Activated CD4-positive, alpha-beta memory T cell treated with anti-CD3 and anti-CD28 coated beads for 36 hours (primary cell): ENCODE measurements around the gene CSNK1D. TPM values are rescaled to one million over a fixed set of nuclear protein-coding genes. Genes with fewer than 3 reads are reported as not detected.

Experiments used
- CTCF ChIA-PET: fragments of 350-600 bp; sonication (Branson Sonifier 250); formaldehyde crosslinking; loops from one replicate; lab custom pipeline; 2021; ENCODE audit warnings: antibody characterized with exemption, inconsistent platforms; lab: Charles Lee
- POLR2A ChIA-PET: fragments of 350-600 bp; sonication (Branson Sonifier 250); formaldehyde crosslinking; loops from one replicate; lab custom pipeline; 2021; ENCODE audit warnings: antibody characterized with exemption; lab: Charles Lee
- DNase-seq: peaks from one replicate; pipeline ENCODE4 v3.0.0-alpha.2; 2020
- H3K27ac Mint-ChIP-seq: one replicate; pipeline ENCODE4 v1.8.0; 2021; ENCODE audit warnings: mixed read lengths
- H3K27me3 Mint-ChIP-seq: one replicate; pipeline ENCODE4 v1.8.0; 2021; ENCODE audit warnings: mixed read lengths
- H3K36me3 Mint-ChIP-seq: one replicate; pipeline ENCODE4 v1.8.0; 2021; ENCODE audit warnings: mixed read lengths
- H3K4me1 Mint-ChIP-seq: one replicate; pipeline ENCODE4 v1.8.0; 2021; ENCODE audit warnings: low read depth, mixed read lengths
- H3K4me3 Mint-ChIP-seq: one replicate; pipeline ENCODE4 v1.8.0; 2021; ENCODE audit warnings: mild to moderate bottlenecking, mixed read lengths
- H3K9me3 Mint-ChIP-seq: one replicate; pipeline ENCODE4 v1.8.0; 2021; ENCODE audit warnings: mixed read lengths
- intact Hi-C: fragments of 100-400 bp; cut with micrococcal nuclease; formaldehyde crosslinking; loops from one replicate; pipeline ENCODE4 v1.15.1; 2023
- total RNA-seq, 2 experiments: library from RNA; stranded (reverse); gene quantifications; one replicate each; pipeline ENCODE4 v1.2.3, GENCODE V29; 2021

CSNK1D gene
- total RNA-seq, 2 experiments from 2014 or later = 110 to 111 TPM

DNA sequence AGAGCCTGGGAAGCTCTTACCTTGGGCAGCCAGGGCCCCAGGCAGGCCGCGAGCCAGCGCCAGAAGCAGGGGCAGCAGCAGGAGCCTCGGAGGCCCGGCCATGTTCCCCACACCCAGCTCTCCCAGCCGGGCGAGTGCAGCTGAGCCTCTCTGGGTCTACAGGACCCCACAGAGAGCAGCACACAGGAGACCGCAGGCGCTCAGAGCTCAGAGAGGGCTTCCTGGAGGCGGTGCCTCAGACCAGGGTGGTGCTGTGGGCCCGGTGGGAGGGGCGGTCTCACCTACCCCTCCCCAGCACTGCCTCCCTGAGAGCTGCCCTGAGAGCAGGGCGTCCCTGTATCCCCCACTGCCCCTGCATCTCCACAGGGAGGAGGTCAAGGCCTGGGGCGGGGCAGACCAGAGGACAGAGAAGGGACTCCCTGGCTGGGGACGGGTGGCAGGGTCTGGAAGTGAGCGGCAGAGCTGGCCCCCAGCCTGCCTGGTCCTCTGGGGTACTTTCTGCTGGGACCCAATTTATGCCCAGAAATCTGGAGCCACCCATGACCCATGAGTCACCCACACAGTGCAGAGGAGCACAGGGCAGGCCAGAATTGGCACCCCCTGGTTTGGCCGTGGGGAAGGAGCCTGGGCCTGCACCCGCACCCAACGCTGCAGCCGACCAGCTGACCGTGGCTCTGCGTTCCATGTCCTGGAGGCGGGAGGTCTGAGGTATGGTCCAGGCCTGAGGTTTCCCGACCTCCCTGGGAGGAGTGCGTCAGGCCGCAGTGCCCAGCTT, 44.1 kb upstream of the CSNK1D start, which contains the start of gene CD7:
CD7 (minus strand) TSS at position 215 of the 775 bp plus-strand sequence; CDS start at position 102, 113 bp downstream.
- peak within 1 kb of the TSS; percentile 92 for H3K27ac Mint-ChIP-seq
- no peak within 1 kb of the TSS for H3K4me3 Mint-ChIP-seq
- H3K27me3 Mint-ChIP-seq = no peaks in the 10 kb centered on the region
- peaks cover 42% of the 10 kb centered on the region for H3K36me3 Mint-ChIP-seq
- peaks cover 23% of the 10 kb centered on the region for H3K4me1 Mint-ChIP-seq
- ChIA-PET CTCF (interaction anchor here (0.5 to 2.6 kb wide), 7 partner anchors 15 to 107 kb away, joined by 3 to 18 read pairs (median 5); partner anchors contain the start of gene SECTM1), POLR2A (interaction anchor here (0.8 to 3.0 kb wide), 6 partner anchors 15 to 132 kb away, joined by 3 to 103 read pairs (median 4); no protein-coding TSS in a partner anchor)
- no peaks in the 10 kb centered on the region for H3K9me3 Mint-ChIP-seq
- intact Hi-C loops = no loop called here
- peak; percentile 78 for DNase-seq

- no peak overlapping the region for H3K4me3 Mint-ChIP-seq
- no peaks in the 10 kb centered on the region for H3K9me3 Mint-ChIP-seq
- DNase-seq = peak; percentile 39
- no peaks in the 10 kb centered on the region for H3K27me3 Mint-ChIP-seq
- peaks cover 36% of the 10 kb centered on the region for H3K36me3 Mint-ChIP-seq
- CTCF ChIA-PET = interaction anchor here (0.5 to 2.6 kb wide), 9 partner anchors 15 to 83 kb away, joined by 3 to 18 read pairs (median 4); partner anchors contain the start of gene SECTM1
- intact Hi-C loops = loop anchor here (1.0 kb wide), 1 partner anchor 11 kb away; no protein-coding TSS in a partner anchor
- peak overlapping the region; percentile 92 for H3K27ac Mint-ChIP-seq
- POLR2A ChIA-PET = interaction anchor here (0.8 to 3.0 kb wide), 6 partner anchors 14 to 133 kb away, joined by 3 to 103 read pairs (median 4); no protein-coding TSS in a partner anchor
- peaks cover 21% of the 10 kb centered on the region for H3K4me1 Mint-ChIP-seq
Observed at GRCh38 chr17:82316651-82317393, 43.3 kb upstream of the CSNK1D start.

- DNase-seq = peak; percentile 64
- CTCF ChIA-PET = interaction anchor here (1.0 to 2.6 kb wide), 2 partner anchors 35 to 80 kb away, joined by 3 to 12 read pairs; no protein-coding TSS in a partner anchor
- intact Hi-C loops = loop anchor here (1.0 kb wide), 1 partner anchor 10 kb away; no protein-coding TSS in a partner anchor
- Mint-ChIP-seq H3K36me3 (peaks cover 32% of the 10 kb centered on the region), H3K4me3 (no peak overlapping the region), H3K4me1 (peaks cover 19% of the 10 kb centered on the region), H3K27me3 (no peaks in the 10 kb centered on the region), H3K27ac (peak overlapping the region; percentile 92), H3K9me3 (no peaks in the 10 kb centered on the region)
- POLR2A ChIA-PET = interaction anchor here (1.3 to 3.0 kb wide), 3 partner anchors 13 to 23 kb away, joined by 5 to 103 read pairs (median 18); no protein-coding TSS in a partner anchor
Observed at GRCh38 chr17:82315703-82316358, 42.3 kb upstream of the CSNK1D start.

- no peak overlapping the region for H3K4me3 Mint-ChIP-seq
Observed at GRCh38 chr17:82314727-82315605, 41.5 kb upstream of the CSNK1D start.

DNA sequence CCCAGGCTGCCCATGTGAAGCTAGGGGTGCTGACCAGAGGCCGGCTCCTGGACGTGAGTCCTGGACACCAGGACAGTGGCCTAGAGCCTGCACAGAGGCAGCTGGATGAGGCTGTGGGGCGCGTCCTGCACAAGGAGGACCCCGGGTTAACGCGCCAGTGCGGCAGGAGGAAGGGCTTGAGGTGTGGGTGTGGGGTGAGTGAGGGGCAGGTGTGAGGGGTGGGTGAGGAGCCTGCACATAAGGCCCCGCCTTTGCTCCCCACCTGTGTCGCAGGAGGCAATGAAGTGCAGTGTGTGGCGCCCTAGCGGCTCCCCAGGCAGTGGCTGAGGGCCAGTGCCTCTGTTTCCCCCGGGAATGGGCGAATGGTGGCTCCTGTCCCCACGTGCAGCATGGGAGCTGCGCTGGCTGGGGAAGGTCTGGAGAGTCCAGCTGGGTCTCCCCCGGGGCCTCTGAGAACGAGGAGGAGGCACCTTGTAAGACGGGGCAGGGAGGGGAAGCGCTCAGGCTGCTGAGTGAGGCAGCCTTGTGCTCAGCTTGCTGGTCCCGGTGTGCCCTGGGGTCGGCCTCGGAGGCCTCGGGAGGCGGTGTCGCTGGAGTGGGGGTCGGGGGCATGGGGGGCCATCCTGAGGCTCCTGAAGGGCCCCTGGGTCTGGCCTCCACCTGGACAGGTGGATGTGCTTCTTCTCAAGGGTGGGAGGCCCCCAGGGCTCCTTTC, 40.7 kb upstream of the CSNK1D start:
- ChIA-PET POLR2A (no interaction called here), CTCF (interaction anchor here (1.1 kb wide), 1 partner anchor 12 kb away, joined by 3 read pairs; no protein-coding TSS in a partner anchor)
- intact Hi-C loops = no loop called here
- Mint-ChIP-seq H3K9me3 (no peaks in the 10 kb centered on the region), H3K4me3 (peak overlapping the region; percentile 59), H3K27ac (peak overlapping the region; percentile 29), H3K36me3 (peaks cover 32% of the 10 kb centered on the region), H3K27me3 (no peaks in the 10 kb centered on the region), H3K4me1 (peaks cover 19% of the 10 kb centered on the region)
- no peak for DNase-seq

More at GRCh38 chr17:82314727-82315605, 41.5 kb upstream of the CSNK1D start:
- Mint-ChIP-seq H3K4me1 (peaks cover 19% of the 10 kb centered on the region), H3K9me3 (no peaks in the 10 kb centered on the region), H3K27ac (peak overlapping the region; percentile 92), H3K27me3 (no peaks in the 10 kb centered on the region), H3K36me3 (peaks cover 32% of the 10 kb centered on the region)
- DNase-seq = no peak
- CTCF ChIA-PET = no interaction called here
- intact Hi-C loops = no loop called here
- POLR2A ChIA-PET = interaction anchor here (1.3 to 3.0 kb wide), 2 partner anchors 17 to 22 kb away, joined by 5 to 18 read pairs; no protein-coding TSS in a partner anchor

- H3K27me3 Mint-ChIP-seq = no peaks in the 10 kb centered on the region
- H3K4me1 Mint-ChIP-seq = peaks cover 24% of the 10 kb centered on the region
- peak overlapping the region; percentile 59 for H3K4me3 Mint-ChIP-seq
- H3K27ac Mint-ChIP-seq = peak overlapping the region; percentile 44
- H3K9me3 Mint-ChIP-seq = no peaks in the 10 kb centered on the region
- no peak for DNase-seq
- intact Hi-C loops = no loop called here
- H3K36me3 Mint-ChIP-seq = peaks cover 32% of the 10 kb centered on the region
- POLR2A ChIA-PET = interaction anchor here (1.1 kb wide), 1 partner anchor 16 kb away, joined by 4 read pairs; no protein-coding TSS in a partner anchor
- CTCF ChIA-PET = interaction anchor here (1.1 kb wide), 1 partner anchor 11 kb away, joined by 3 read pairs; no protein-coding TSS in a partner anchor
Observed at GRCh38 chr17:82313195-82314011, 39.9 kb upstream of the CSNK1D start.

- Mint-ChIP-seq H3K4me3 (no peak overlapping the region), H3K36me3 (peaks cover 33% of the 10 kb centered on the region), H3K27me3 (no peaks in the 10 kb centered on the region), H3K27ac (no peak overlapping the region), H3K9me3 (no peaks in the 10 kb centered on the region), H3K4me1 (peaks cover 30% of the 10 kb centered on the region)
- POLR2A ChIA-PET = interaction anchor here (0.6 to 2.2 kb wide), 4 partner anchors 9 to 73 kb away, joined by 3 to 5 read pairs (median 4); no protein-coding TSS in a partner anchor
- intact Hi-C loops = no loop called here
- CTCF ChIA-PET = interaction anchor here (2.8 kb wide), 1 partner anchor 11 kb away, joined by 10 read pairs; no protein-coding TSS in a partner anchor
- DNase-seq = no peak
Observed at GRCh38 chr17:82311971-82312370, 38.5 kb upstream of the CSNK1D start.

GRCh38 chr17:82310877-82311276, 37.4 kb upstream of the CSNK1D start:
- Mint-ChIP-seq H3K4me1 (peaks cover 36% of the 10 kb centered on the region), H3K36me3 (peaks cover 25% of the 10 kb centered on the region), H3K4me3 (no peak overlapping the region), H3K27me3 (no peaks in the 10 kb centered on the region), H3K27ac (no peak overlapping the region), H3K9me3 (no peaks in the 10 kb centered on the region)
- POLR2A ChIA-PET = interaction anchor here (1.1 to 2.2 kb wide), 2 partner anchors 8 to 13 kb away, joined by 3 to 5 read pairs; no protein-coding TSS in a partner anchor
- CTCF ChIA-PET = interaction anchor here (1.5 to 2.8 kb wide), 2 partner anchors 10 kb away, joined by 5 to 10 read pairs; no protein-coding TSS in a partner anchor
- intact Hi-C loops = no loop called here
- no peak for DNase-seq
